HEK293 (cell line): ENCODE measurements around the gene CDK9.

Source experiments
- BCL6B ChIP-seq: fragments of 450-650 bp; formaldehyde crosslinking; IDR thresholded peaks from 2 replicates; pipeline ENCODE4 v1.5.1; 2017; ENCODE audit warnings: missing biosample characterization, missing genetic modification characterization
- KLF10 ChIP-seq: fragments of 450-650 bp; IDR thresholded peaks from 2 replicates; pipeline ENCODE4 v1.5.1; 2018; ENCODE audit warnings: missing biosample characterization, mild to moderate bottlenecking, missing genetic modification characterization
- PBX3 ChIP-seq: sonication (generic); formaldehyde crosslinking; IDR thresholded peaks from 2 replicates; pipeline ENCODE4 v1.8.1; 2022; ENCODE audit warnings: mild to moderate bottlenecking, moderate library complexity, missing genetic modification reagents
- SP2 ChIP-seq: fragments of 450-650 bp; formaldehyde crosslinking; IDR thresholded peaks from 2 replicates; pipeline ENCODE4 v1.5.1; 2016; ENCODE audit warnings: missing biosample characterization, missing genetic modification characterization
- TCF7L2 ChIP-seq: IDR thresholded peaks from 2 replicates; pipeline ENCODE4 v1.6.1; 2011; ENCODE audit warnings: low read depth, mild to moderate bottlenecking, inconsistent platforms, low read length, moderate library complexity, borderline replicate concordance
- YY1 ChIP-seq: fragments of 450-650 bp; formaldehyde crosslinking; IDR thresholded peaks from 2 replicates; pipeline ENCODE4 v1.5.1; 2018; ENCODE audit warnings: missing biosample characterization, missing genetic modification characterization
- ZBTB17 ChIP-seq: fragments of 450-650 bp; formaldehyde crosslinking; IDR thresholded peaks from 2 replicates; pipeline ENCODE4 v1.5.1; 2016; ENCODE audit warnings: missing biosample characterization, missing genetic modification characterization
- ZBTB21 ChIP-seq: fragments of 450-650 bp; formaldehyde crosslinking; IDR thresholded peaks from 2 replicates; pipeline ENCODE4 v1.5.1; 2017; ENCODE audit warnings: missing biosample characterization, missing genetic modification characterization
- ZNF112 ChIP-seq: fragments of 450-650 bp; formaldehyde crosslinking; IDR thresholded peaks from 2 replicates; pipeline ENCODE4 v1.5.0; 2017; ENCODE audit warnings: missing biosample characterization, missing genetic modification characterization
- ZNF214 ChIP-seq: fragments of 450-650 bp; formaldehyde crosslinking; IDR thresholded peaks from 2 replicates; pipeline ENCODE4 v1.5.1; 2017; ENCODE audit warnings: missing biosample characterization, mild to moderate bottlenecking, missing genetic modification characterization, borderline replicate concordance
- ZNF24 ChIP-seq: fragments of 450-650 bp; formaldehyde crosslinking; IDR thresholded peaks from 2 replicates; pipeline ENCODE4 v1.5.1; 2016; ENCODE audit warnings: missing biosample characterization, missing genetic modification characterization
- ZNF274 ChIP-seq, 2 experiments: fragments of 200-500 bp in 1 of 2; fragments of 450-650 bp in 1 of 2; sonication (Bioruptor generic) in 1 of 2; formaldehyde crosslinking in 1 of 2; IDR thresholded peaks; 2 replicates each; pipeline versions ENCODE4 v1.5.1 to v1.6.1; 2014 to 2016; ENCODE audit warnings: borderline replicate concordance in 1 of 2, inconsistent platforms in 1 of 2, low read length in 1 of 2, missing biosample characterization in 1 of 2, missing genetic modification characterization in 1 of 2
- ZNF292 ChIP-seq: fragments of 450-650 bp; formaldehyde crosslinking; IDR thresholded peaks from 2 replicates; pipeline ENCODE4 v1.5.1; 2016; ENCODE audit warnings: low read depth, missing biosample characterization, missing genetic modification characterization, borderline replicate concordance
- ZNF302 ChIP-seq: fragments of 450-650 bp; formaldehyde crosslinking; IDR thresholded peaks from 2 replicates; pipeline ENCODE4 v1.5.1; 2016; ENCODE audit warnings: missing biosample characterization, missing genetic modification characterization, low read depth
- ZNF398 ChIP-seq: fragments of 450-650 bp; formaldehyde crosslinking; IDR thresholded peaks from 2 replicates; pipeline ENCODE4 v1.5.1; 2017; ENCODE audit warnings: missing biosample characterization, missing genetic modification characterization
- ZNF423 ChIP-seq: fragments of 450-650 bp; formaldehyde crosslinking; IDR thresholded peaks from 2 replicates; pipeline ENCODE4 v1.5.1; 2016; ENCODE audit warnings: missing biosample characterization, missing genetic modification characterization
- ZNF473 ChIP-seq: fragments of 450-650 bp; formaldehyde crosslinking; IDR thresholded peaks from 2 replicates; pipeline ENCODE4 v1.5.1; 2017; ENCODE audit warnings: missing biosample characterization, missing genetic modification characterization
- ZNF501 ChIP-seq: fragments of 450-650 bp; formaldehyde crosslinking; IDR thresholded peaks from 2 replicates; pipeline ENCODE4 v1.5.1; 2016; ENCODE audit warnings: missing biosample characterization, missing genetic modification characterization
- ZNF513 ChIP-seq: fragments of 450-650 bp; IDR thresholded peaks from 2 replicates; pipeline ENCODE4 v1.5.1; 2018; ENCODE audit warnings: missing biosample characterization, missing genetic modification characterization
- ZNF529 ChIP-seq: fragments of 450-650 bp; formaldehyde crosslinking; IDR thresholded peaks from 2 replicates; pipeline ENCODE4 v1.5.1; 2017; ENCODE audit warnings: missing genetic modification characterization, missing biosample characterization; ENCODE audit not compliant: insufficient replicate concordance
- ZNF530 ChIP-seq: fragments of 450-650 bp; formaldehyde crosslinking; IDR thresholded peaks from 2 replicates; pipeline ENCODE4 v1.5.1; 2016; ENCODE audit warnings: low read depth, missing biosample characterization, missing genetic modification characterization
- ZNF544 ChIP-seq: fragments of 450-650 bp; formaldehyde crosslinking; IDR thresholded peaks from 2 replicates; pipeline ENCODE4 v1.5.0; 2017; ENCODE audit warnings: missing biosample characterization, missing genetic modification characterization
- ZNF558 ChIP-seq: fragments of 450-650 bp; formaldehyde crosslinking; IDR thresholded peaks from 2 replicates; pipeline ENCODE4 v1.5.1; 2016; ENCODE audit warnings: missing biosample characterization, missing genetic modification characterization
- ZNF624 ChIP-seq: fragments of 450-650 bp; formaldehyde crosslinking; IDR thresholded peaks from 2 replicates; pipeline ENCODE4 v1.5.1; 2017; ENCODE audit warnings: missing biosample characterization, missing genetic modification characterization
- ZNF701 ChIP-seq: fragments of 450-650 bp; formaldehyde crosslinking; IDR thresholded peaks from 2 replicates; pipeline ENCODE4 v1.5.1; 2016; ENCODE audit warnings: missing biosample characterization, missing genetic modification characterization
- ZNF777 ChIP-seq: fragments of 450-650 bp; formaldehyde crosslinking; IDR thresholded peaks from 2 replicates; pipeline ENCODE4 v1.5.1; 2017; ENCODE audit warnings: missing biosample characterization, missing genetic modification characterization, borderline replicate concordance
- ZNF785 ChIP-seq: fragments of 450-650 bp; formaldehyde crosslinking; IDR thresholded peaks from 2 replicates; pipeline ENCODE4 v1.5.1; 2016; ENCODE audit warnings: missing biosample characterization, missing genetic modification characterization
- TF ChIP-seq, protein P1 (sequence below): fragments of 450-650 bp; formaldehyde crosslinking; IDR thresholded peaks from 2 replicates; pipeline ENCODE4 v1.5.1; 2016; ENCODE audit warnings: missing biosample characterization, missing genetic modification characterization, low read depth
- TF ChIP-seq, protein P2 (sequence below): fragments of 450-650 bp; formaldehyde crosslinking; IDR thresholded peaks from 2 replicates; pipeline ENCODE4 v1.5.1; 2017; ENCODE audit warnings: missing biosample characterization, missing genetic modification characterization

CDK9 gene

DNA sequence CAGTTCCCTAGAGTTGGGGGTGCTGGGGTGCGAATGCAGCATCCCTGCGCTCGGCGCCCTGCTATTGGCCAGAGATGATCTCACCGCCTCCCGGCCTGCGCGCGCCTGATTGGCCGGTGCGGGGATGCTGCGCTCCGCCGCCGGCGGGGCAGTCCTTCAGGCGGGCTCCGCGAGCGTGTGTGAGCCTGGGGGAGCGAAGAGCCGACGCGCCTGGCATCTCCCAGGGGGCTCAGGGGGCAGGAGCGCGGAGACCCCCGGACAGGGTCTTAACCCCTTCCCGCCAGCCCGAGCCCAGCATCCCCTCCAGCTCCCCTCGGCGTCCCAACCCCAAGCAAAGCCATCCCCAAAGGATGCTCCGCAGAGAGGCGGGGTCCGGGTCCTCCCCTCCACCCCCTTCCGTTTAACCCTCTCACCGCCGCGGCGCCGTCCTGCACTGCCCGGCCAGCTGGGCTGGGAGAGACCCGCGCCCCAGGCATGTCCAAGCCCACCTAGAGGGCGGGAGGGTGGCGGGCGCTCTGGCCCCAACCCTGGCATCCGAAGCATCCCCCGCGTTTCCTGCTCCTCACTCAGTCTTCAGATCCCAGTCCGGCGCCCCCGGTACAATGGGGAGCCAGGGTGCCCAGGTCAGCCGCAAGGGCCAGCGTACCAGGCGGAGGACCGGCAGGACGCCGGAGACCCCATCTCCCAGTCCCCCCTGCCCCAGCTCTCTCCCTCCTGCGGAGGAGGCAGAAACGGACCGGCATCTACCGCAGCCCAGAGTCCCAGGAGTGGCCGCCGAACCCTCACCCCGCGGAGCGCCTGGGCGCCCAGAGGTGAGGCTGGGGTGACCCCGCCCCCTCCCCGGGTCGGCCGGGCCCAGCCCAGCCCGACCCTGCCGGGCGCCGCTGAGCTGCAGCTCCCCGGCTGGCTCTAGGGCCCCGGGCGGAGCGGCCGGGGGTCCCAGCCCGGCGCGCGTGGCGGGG, 31.5 kb upstream of the CDK9 start (continued):
- TF ChIP-seq ZBTB17 (tag by site-specific recombination) (peak; percentile 87), ZNF473 (tag by site-specific recombination) (no peak), ZNF274 (IDR thresholded peaks at IDR 0.05; ENCODE audit: low read length) (no peak), ZNF274 (tag by site-specific recombination; IDR thresholded peaks at IDR 0.05; ENCODE audit: borderline replicate concordance) (no peak), BCL6B (no peak), ZNF513 (no peak), PBX3 (CRISPR knock-in tag) (no peak), ZNF112 (no peak), ZNF544 (tag by site-specific recombination) (no peak), ZNF24 (tag by site-specific recombination) (no peak), ZNF214 (tag by site-specific recombination) (no peak), YY1 (tag by site-specific recombination) (no peak), ZBTB21 (tag by site-specific recombination) (no peak), SP2 (tag by site-specific recombination) (peak; percentile 86), ZNF423 (tag by site-specific recombination) (no peak), ZNF777 (tag by site-specific recombination) (no peak), ZNF558 (tag by site-specific recombination) (no peak), ZNF529 (no peak), ZNF398 (tag by site-specific recombination) (0 out of 2 replicates have a peak, but pooled peaks have one; percentile 9), ZNF785 (tag by site-specific recombination) (no peak), ZNF501 (tag by site-specific recombination) (no peak), TCF7L2 (no peak), ZNF530 (tag by site-specific recombination) (no peak), ZNF701 (tag by site-specific recombination) (no peak), KLF10 (tag by site-specific recombination) (0 out of 2 replicates have a peak, but pooled peaks have one; percentile 13), ZNF624 (tag by site-specific recombination) (no peak), ZNF302 (tag by site-specific recombination) (no peak), ZNF292 (tag by site-specific recombination) (no peak)
- TF ChIP-seq, protein P1, sequence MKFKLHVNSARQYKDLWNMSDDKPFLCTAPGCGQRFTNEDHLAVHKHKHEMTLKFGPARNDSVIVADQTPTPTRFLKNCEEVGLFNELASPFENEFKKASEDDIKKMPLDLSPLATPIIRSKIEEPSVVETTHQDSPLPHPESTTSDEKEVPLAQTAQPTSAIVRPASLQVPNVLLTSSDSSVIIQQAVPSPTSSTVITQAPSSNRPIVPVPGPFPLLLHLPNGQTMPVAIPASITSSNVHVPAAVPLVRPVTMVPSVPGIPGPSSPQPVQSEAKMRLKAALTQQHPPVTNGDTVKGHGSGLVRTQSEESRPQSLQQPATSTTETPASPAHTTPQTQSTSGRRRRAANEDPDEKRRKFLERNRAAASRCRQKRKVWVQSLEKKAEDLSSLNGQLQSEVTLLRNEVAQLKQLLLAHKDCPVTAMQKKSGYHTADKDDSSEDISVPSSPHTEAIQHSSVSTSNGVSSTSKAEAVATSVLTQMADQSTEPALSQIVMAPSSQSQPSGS (tag by site-specific recombination) = 0 out of 2 replicates have a peak, but pooled peaks have one; percentile 39
- TF ChIP-seq, protein P2, sequence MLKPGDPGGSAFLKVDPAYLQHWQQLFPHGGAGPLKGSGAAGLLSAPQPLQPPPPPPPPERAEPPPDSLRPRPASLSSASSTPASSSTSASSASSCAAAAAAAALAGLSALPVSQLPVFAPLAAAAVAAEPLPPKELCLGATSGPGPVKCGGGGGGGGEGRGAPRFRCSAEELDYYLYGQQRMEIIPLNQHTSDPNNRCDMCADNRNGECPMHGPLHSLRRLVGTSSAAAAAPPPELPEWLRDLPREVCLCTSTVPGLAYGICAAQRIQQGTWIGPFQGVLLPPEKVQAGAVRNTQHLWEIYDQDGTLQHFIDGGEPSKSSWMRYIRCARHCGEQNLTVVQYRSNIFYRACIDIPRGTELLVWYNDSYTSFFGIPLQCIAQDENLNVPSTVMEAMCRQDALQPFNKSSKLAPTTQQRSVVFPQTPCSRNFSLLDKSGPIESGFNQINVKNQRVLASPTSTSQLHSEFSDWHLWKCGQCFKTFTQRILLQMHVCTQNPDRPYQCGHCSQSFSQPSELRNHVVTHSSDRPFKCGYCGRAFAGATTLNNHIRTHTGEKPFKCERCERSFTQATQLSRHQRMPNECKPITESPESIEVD (tag by site-specific recombination) = no peak
